ENCODE results near the gene SCAP.
"Not testable (repeated sequence)": the region's sequence is repeated elsewhere in the genome, so short reads cannot be mapped to it uniquely, and the experiment has no call there.

The SCAP gene

DNA sequence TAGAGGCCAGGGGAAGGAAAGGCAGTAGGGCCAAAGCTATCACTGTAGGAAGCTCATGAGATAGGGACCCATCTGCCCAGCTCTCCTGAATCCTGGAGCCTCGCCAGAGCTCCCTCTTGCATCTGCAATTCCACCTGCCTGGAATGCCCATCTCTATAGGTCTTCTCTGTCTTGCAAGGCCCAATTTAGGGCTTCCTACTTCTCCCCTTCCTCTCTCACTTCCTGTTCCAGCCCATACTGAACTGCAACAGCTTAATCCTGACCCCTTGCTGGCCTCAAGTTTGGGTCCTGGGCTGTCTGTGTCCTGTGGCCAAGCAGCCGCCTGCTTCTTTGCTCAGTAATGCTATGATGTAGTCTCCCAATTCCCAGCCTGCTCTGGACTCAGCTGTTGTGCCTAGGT lies 98.6 kb downstream of the SCAP start:
- DNase-seq (ENCODE audit: low spot score in 2 of 2) (no peak), ATAC-seq (ENCODE audit: low read depth) (no peak)
- H3K4me3 Mint-ChIP-seq, result no peak overlapping the region
- H3K4me1 Mint-ChIP-seq, result peaks cover 26% of the 10 kb centered on the region
- H3K27ac Mint-ChIP-seq, result no peak overlapping the region
- H3K27me3 Mint-ChIP-seq, result peaks cover 7% of the 10 kb centered on the region
- no peaks in the 10 kb centered on the region for H3K9me3 Mint-ChIP-seq
- no peaks in the 10 kb centered on the region for H3K36me3 Mint-ChIP-seq

DNA sequence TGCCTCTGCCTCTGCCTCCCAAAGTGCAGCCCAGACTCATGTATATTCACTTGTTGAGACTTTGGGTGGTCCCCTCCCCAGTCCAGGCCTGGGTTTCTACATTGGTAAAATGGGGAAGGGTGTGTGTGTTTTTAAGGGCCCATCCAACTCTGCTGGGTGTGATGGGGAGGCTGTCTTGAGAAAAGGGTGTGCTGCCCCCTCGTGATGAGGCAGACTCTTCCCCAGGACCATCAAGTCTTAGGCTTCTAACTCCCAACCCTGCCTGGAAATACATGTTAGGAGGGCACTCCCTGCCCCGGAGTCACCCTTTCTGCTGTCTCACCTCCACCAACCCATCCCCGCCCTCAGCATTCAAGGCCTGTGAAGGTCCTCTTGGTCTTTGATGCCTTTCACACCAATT lies 99.3 kb downstream of the SCAP start:
- H3K4me3 Mint-ChIP-seq, result no peak overlapping the region
- H3K9me3 Mint-ChIP-seq, result no peaks in the 10 kb centered on the region
- ATAC-seq (ENCODE audit: low read depth), result no peak
- no peak overlapping the region for H3K27ac Mint-ChIP-seq
- DNase-seq (ENCODE audit: low spot score in 2 of 2), result no peak
- H3K36me3 Mint-ChIP-seq, result no peaks in the 10 kb centered on the region
- H3K27me3 Mint-ChIP-seq, result peaks cover 9% of the 10 kb centered on the region
- peaks cover 23% of the 10 kb centered on the region for H3K4me1 Mint-ChIP-seq

DNA sequence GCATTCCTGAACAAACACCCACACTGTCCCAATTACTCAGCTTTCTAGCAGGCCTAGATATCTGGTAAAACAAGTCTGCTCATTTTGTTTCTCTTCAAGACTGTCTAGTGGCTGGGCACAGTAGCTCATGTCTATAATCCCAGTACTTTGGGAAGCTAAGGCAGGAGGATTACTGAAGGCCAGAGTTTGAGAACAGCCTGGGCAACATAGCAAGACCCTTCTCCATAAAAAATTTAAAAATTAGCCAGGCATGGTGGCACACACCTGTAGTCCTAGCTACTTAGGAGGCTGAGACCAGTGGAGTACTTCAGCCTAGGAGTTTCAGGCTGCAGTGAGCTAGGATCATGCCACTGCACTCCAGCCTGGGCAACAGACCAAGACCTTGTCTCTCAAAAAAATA lies 101.2 kb downstream of the SCAP start:
- no peak for ATAC-seq (ENCODE audit: low read depth)
- H3K4me1 Mint-ChIP-seq, result peaks cover 16% of the 10 kb centered on the region

DNA sequence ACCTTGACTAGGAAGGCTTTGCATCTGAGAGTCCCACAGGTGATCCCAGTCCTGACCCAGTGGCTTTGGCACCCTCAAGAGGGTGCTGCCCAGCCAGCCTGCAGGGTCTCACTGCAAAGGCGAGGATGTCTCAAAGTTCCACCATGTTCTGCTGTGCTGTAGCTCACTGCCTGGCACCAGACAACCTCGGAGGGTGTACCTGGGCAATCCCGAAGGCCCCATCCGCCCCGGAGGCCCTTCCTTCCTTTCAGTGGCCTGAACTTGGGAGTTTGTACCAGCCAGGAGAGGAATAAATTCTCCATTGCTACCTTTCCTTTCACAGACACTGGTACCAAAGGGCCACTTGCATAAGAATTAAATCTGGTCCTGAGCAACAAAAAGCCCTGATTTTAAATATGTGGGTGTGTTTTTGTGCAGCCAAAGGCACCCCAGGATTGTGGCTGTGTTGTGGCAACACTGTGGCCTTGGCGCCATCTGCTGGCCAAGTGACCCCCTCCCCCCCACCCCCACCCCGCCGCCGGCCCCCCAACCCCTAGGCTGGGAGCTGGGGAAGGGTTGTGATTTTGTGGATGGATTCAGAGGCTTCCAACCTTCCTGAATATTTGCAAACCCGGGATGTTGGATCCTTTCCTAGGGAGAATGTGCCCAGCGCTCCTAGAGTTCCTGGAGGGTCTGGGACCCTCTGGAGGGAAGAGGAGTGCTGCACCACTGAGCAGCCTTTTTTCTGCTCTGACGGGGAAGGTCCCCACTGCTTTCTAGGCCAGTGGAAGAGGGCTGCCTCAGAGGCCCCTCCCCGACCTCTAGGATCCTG lies 104.6 kb downstream of the SCAP start:
- DNase-seq (ENCODE audit: low spot score in 2 of 2), result peak in 1 of 2 donors; percentile 20
- peak; percentile 58 for ATAC-seq (ENCODE audit: low read depth)
- Mint-ChIP-seq H3K4me1 (peaks cover 5% of the 10 kb centered on the region), H3K9me3 (no peaks in the 10 kb centered on the region), H3K27me3 (peaks cover 12% of the 10 kb centered on the region), H3K4me3 (no peak overlapping the region), H3K27ac (no peak overlapping the region), H3K36me3 (no peaks in the 10 kb centered on the region)

More for the DNA sequence above, 101.2 kb downstream of the SCAP start:
- peaks cover 9% of the 10 kb centered on the region for H3K27me3 Mint-ChIP-seq
- H3K36me3 Mint-ChIP-seq, result no peaks in the 10 kb centered on the region
- DNase-seq (ENCODE audit: low spot score in 2 of 2), result no peak
- no peak overlapping the region for H3K27ac Mint-ChIP-seq
- no peak overlapping the region for H3K4me3 Mint-ChIP-seq
- no peaks in the 10 kb centered on the region for H3K9me3 Mint-ChIP-seq

DNA sequence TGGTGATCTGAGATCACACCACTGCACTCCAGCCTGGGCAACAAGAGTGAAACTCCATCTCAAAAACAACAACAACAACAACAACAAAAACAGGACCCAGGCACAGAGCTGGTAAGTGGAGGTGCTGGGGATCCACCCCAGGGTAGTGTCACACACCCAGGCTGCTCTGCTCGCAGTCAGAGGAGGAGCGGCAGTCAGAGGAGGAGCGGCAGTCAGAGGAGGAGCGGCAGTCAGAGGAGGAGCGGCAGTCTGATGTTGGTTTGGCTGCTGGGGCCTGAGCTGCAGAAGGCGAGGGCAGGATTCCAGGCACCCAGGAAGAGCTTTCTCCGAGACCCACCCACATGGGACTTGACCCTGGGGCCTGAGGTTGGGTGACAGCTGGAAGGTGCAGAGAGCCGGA lies 105.7 kb downstream of the SCAP start:
- not testable (repeated sequence) for H3K27me3 Mint-ChIP-seq; H3K4me3 Mint-ChIP-seq; H3K4me1 Mint-ChIP-seq; H3K27ac Mint-ChIP-seq; H3K9me3 Mint-ChIP-seq; H3K36me3 Mint-ChIP-seq; ATAC-seq (ENCODE audit: low read depth); DNase-seq (ENCODE audit: low spot score in 2 of 2)

DNA sequence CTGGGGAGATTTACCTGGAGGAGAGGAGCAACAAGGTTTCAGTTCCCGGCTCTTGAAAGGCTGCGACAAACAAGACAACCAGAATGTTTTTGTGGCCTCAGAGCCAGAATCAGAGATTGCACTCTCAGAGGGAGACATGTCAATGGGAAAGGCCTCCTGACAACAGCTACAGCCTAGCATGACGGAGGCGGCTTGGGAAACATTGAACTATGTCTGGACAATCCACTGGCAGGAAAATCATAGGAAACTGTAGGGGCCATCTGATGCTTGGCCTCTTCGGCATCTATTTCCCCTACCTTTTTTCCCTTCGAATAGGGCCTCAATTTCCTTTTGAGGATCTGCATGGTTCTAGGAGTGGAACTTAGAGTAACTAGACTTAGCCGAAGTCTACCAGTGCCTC lies 108.1 kb downstream of the SCAP start:
- H3K4me3 Mint-ChIP-seq, result no peak overlapping the region
- H3K36me3 Mint-ChIP-seq, result no peaks in the 10 kb centered on the region
- no peak overlapping the region for H3K27ac Mint-ChIP-seq
- peaks cover 5% of the 10 kb centered on the region for H3K27me3 Mint-ChIP-seq
- peaks cover 5% of the 10 kb centered on the region for H3K4me1 Mint-ChIP-seq
- ATAC-seq (ENCODE audit: low read depth) (no peak), DNase-seq (ENCODE audit: low spot score in 2 of 2) (no peak)
- H3K9me3 Mint-ChIP-seq, result no peaks in the 10 kb centered on the region

DNA sequence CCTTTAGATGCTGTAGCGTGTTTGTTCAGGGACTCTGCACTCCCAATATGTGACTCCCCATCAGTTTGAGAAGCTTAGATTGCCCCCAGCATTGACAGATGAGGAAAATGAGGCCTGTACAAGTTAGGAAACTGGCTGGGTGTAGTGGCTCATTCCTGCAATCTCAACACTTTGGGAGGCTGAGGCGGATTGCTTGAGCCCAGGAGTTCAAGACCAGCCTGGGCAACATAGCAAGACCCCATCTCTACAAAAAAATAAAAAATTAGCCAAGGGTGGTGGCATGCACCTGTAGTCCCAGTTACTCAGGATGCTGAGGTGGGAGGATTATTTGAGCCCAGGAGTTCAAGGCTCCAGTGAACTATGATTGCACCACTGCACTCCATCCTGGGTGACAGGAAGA lies 108.9 kb downstream of the SCAP start:
- Mint-ChIP-seq H3K27ac (no peak overlapping the region), H3K36me3 (no peaks in the 10 kb centered on the region), H3K4me3 (no peak overlapping the region), H3K9me3 (no peaks in the 10 kb centered on the region), H3K4me1 (peaks cover 10% of the 10 kb centered on the region), H3K27me3 (peaks cover 5% of the 10 kb centered on the region)
- ATAC-seq (ENCODE audit: low read depth) (no peak), DNase-seq (ENCODE audit: low spot score in 2 of 2) (no peak)

DNA sequence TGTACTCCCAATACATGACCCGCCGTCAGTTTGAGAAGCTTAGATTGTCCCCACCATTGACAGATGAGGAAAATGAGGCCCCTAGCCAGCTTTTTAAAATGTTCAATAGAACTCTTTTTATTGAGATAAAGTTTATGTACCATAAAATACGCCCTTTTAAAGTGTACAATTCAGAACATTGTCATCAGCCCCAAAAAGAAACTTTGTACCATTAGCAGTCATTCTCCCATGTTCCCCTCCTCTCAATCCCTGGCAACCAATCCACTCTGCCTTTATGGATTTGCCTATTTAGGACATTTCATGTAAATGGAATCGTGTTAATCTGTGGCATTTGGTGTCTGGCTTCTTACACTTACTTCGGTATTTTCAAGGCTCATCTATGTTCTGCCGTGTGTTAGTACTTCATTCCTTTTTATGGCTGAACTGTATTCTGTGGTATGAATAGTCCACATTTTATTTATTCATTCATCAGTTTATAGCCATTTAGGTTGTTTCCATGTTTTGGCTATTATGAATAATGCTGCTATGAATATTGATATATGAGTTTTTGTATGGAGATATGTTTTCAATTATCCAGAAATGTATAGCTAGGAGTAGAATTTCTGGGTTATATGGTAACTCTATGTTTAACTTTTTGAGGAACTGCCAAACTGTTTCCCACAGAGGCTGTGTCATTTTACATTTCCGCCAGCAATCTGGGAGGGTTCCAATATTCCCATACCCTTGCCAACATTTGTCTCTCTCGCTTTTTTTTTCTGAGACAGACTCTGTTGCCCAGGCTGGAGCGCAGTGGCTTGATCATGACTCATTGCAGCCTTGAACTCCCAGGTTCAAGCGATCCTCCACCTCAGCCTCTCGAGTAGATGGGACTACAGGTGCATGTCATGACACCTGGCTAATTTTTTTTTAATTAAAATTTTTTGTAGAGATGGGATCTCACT lies 110.3 kb downstream of the SCAP start:
- Mint-ChIP-seq H3K36me3 (no peaks in the 10 kb centered on the region), H3K27ac (no peak overlapping the region), H3K4me1 (peaks cover 8% of the 10 kb centered on the region), H3K4me3 (no peak overlapping the region), H3K27me3 (peaks cover 2% of the 10 kb centered on the region), H3K9me3 (no peaks in the 10 kb centered on the region)
- DNase-seq (ENCODE audit: low spot score in 2 of 2), result no peak
- ATAC-seq (ENCODE audit: low read depth), result no peak
